ENCODE results near the gene DTYMK. TPM values are rescaled to one million over a fixed set of nuclear protein-coding genes. Genes with fewer than 3 reads are reported as not detected.

Gene DTYMK
- polyA plus RNA-seq, 4 donors: 31.9 to 53.3 (median 37.0) TPM

DNA sequence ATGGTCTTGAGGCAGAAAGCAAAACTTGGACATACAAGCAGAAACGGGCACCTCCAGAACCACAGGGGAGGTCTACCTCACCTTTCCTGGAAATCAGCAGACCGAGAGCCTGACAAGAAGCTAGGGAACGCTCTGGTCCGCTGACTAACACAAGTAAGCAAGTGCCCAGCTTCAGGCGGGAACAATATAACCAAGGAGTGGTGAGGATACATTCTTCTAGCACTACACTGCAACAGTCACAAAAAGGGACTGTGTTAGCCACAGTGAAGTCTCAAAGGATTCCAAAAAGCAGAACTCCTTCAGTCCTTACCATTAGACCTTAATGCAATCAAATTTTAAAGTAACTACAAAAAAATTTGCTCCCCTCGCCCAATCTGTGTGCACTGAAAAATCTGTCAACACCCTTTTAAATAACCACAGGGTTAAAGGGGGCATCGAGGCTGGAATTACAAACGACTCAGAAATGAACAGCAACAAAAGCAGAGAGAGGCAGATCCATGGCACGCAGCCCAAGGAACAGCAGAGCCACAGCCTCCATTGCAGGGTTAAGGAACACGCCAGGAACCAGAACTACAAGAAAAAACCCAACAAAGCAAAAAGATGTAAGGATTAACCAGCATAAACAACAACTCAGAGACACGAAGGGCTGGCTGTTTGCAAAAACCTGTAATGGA, 56.7 kb downstream of the DTYMK start:
- no peak for DNase-seq (ENCODE audit: low read depth in 4 of 4, low spot score in 3 of 4)

DNA sequence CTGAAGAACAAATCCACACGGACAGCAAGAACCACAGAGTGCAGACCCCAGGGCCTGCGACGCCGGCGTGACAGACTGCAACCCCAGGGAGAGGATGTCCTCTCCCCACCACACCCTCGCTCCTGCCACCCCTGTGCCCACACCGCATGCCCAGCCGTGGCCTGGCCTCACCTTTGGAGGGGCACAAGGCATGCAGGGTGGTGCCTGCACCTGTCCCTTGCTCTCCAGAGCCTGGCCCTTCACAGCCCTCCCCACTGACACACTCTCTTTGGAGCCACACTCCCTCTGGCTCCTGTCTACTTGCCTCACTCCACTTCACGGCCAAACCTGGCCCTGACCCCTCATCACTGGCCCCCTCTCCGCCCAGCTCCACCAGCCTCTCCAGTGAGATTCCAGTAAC, 58.9 kb downstream of the DTYMK start:
- DNase-seq (ENCODE audit: low read depth in 4 of 4, low spot score in 3 of 4): no peak

Other genes with a start within 250 kb of the DTYMK start
- gene STK25, start 178.2 kb downstream of the DTYMK start, polyA plus RNA-seq (ENCODE audit: insufficient read length in 4 of 4): 100 to 1,000 TPM; 143 to 234 (median 186) TPM
- 10 to 100 TPM; 20.0 to 26.6 (median 23.1) TPM for gene BOK, start 128.1 kb downstream of the DTYMK start, polyA plus RNA-seq (ENCODE audit: insufficient read length in 4 of 4)
- gene THAP4, start 49.7 kb downstream of the DTYMK start, polyA plus RNA-seq (ENCODE audit: insufficient read length in 4 of 4): 10 to 100 TPM; 34.9 to 68.7 (median 50.6) TPM
- gene ATG4B, start 49.1 kb downstream of the DTYMK start, polyA plus RNA-seq (ENCODE audit: insufficient read length in 4 of 4): 100 to 1,000 TPM in 1 of 4 donors, 10 to 100 TPM in 3; 57.6 to 102 (median 80.7) TPM
- gene ING5, start 15.2 kb upstream of the DTYMK start, polyA plus RNA-seq (ENCODE audit: insufficient read length in 4 of 4): 10 to 100 TPM; 28.9 to 55.8 (median 38.9) TPM
- 10 to 100 TPM; 18.5 to 54.0 (median 33.1) TPM for gene D2HGDH, start 47.8 kb upstream of the DTYMK start, polyA plus RNA-seq (ENCODE audit: insufficient read length in 4 of 4)
- under 1 TPM; 0.16 to 0.87 (median 0.28) TPM for gene GAL3ST2, start 90.0 kb upstream of the DTYMK start, polyA plus RNA-seq (ENCODE audit: insufficient read length in 4 of 4)
- gene NEU4, start 122.4 kb upstream of the DTYMK start, polyA plus RNA-seq (ENCODE audit: insufficient read length in 4 of 4): 1 to 10 TPM in 2 of 4 donors, under 1 TPM in 2; 0.63 to 2.4 (median 0.93) TPM
- gene PDCD1, start 172.1 kb upstream of the DTYMK start, polyA plus RNA-seq (ENCODE audit: insufficient read length in 4 of 4): under 1 TPM in 2 of 4 donors, not detected in 2; 0.08 TPM
- not detected for gene RTP5, start 182.9 kb upstream of the DTYMK start, polyA plus RNA-seq (ENCODE audit: insufficient read length in 4 of 4)